ENCODE results near the gene C4orf51.

C4orf51 gene

GRCh38 chr4:145679520-145679919 is 426 bp upstream of the C4orf51 start:
- Histone ChIP-seq H3K9ac (ENCODE audit: low read length) (no peak overlapping the region), H3K4ac (ENCODE audit: low read depth, low read length) (no peak overlapping the region), H4K8ac (ENCODE audit: low read depth, low read length) (no peak overlapping the region), H3K27me3 (ENCODE audit: insufficient read depth, low read length, poor library complexity) (no peaks in the 10 kb centered on the region), H3K79me2 (ENCODE audit: control insufficient read depth, insufficient read depth, low read length) (no peaks in the 10 kb centered on the region), H3K23ac (ENCODE audit: low read length) (no peak overlapping the region), H3K4me1 (ENCODE audit: control insufficient read depth, low read depth, low read length) (peaks cover 2% of the 10 kb centered on the region), H3K4me2 (ENCODE audit: low read length) (no peak overlapping the region), H4K5ac (ENCODE audit: low read length) (no peak overlapping the region), H2BK120ac (ENCODE audit: low read depth, low read length) (no peak overlapping the region), H3K79me1 (ENCODE audit: low read length) (no peaks in the 10 kb centered on the region), H2AK5ac (ENCODE audit: low read length) (no peak overlapping the region), H3K18ac (ENCODE audit: low read length) (no peak overlapping the region), H3K36me3 (ENCODE audit: control insufficient read depth, insufficient read depth, low read length) (no peaks in the 10 kb centered on the region), H2BK15ac (replicated peaks; ENCODE audit: low read depth) (no peak overlapping the region), H3K27ac (ENCODE audit: low read depth, low read length) (no peak overlapping the region), H3K4me3 (ENCODE audit: low read length) (no peak overlapping the region), H3K56ac (ENCODE audit: low read length) (no peak overlapping the region), H2BK5ac (ENCODE audit: low read length) (no peak overlapping the region)
- peak; percentile 32 for DNase-seq
- no CpG with 5 or more reads among the region's 1 CpG for WGBS (ENCODE audit: extremely low coverage, insufficient coverage, low lambda C conversion rate)

GRCh38 chr4:145680902-145681301 is 956 bp downstream of the C4orf51 start:
- Histone ChIP-seq H3K4me3 (ENCODE audit: low read length) (no peak overlapping the region), H2BK120ac (ENCODE audit: low read depth, low read length) (no peak overlapping the region), H3K23ac (ENCODE audit: low read length) (no peak overlapping the region), H2AK5ac (ENCODE audit: low read length) (no peak overlapping the region), H3K36me3 (ENCODE audit: control insufficient read depth, insufficient read depth, low read length) (no peaks in the 10 kb centered on the region), H2BK5ac (ENCODE audit: low read length) (no peak overlapping the region), H3K4me1 (ENCODE audit: control insufficient read depth, low read depth, low read length) (peaks cover 2% of the 10 kb centered on the region), H3K56ac (ENCODE audit: low read length) (no peak overlapping the region), H3K4ac (ENCODE audit: low read depth, low read length) (no peak overlapping the region), H3K4me2 (ENCODE audit: low read length) (no peak overlapping the region), H3K27me3 (ENCODE audit: insufficient read depth, low read length, poor library complexity) (no peaks in the 10 kb centered on the region), H3K79me2 (ENCODE audit: control insufficient read depth, insufficient read depth, low read length) (no peaks in the 10 kb centered on the region), H2BK15ac (replicated peaks; ENCODE audit: low read depth) (peak overlapping the region; percentile 3), H4K8ac (ENCODE audit: low read depth, low read length) (no peak overlapping the region), H3K79me1 (ENCODE audit: low read length) (no peaks in the 10 kb centered on the region), H3K27ac (ENCODE audit: low read depth, low read length) (no peak overlapping the region), H4K5ac (ENCODE audit: low read length) (no peak overlapping the region), H3K18ac (ENCODE audit: low read length) (no peak overlapping the region), H3K9ac (ENCODE audit: low read length) (no peak overlapping the region)
- DNase-seq: no peak
- WGBS (ENCODE audit: extremely low coverage, insufficient coverage, low lambda C conversion rate): no CpG with 5 or more reads among the region's 1 CpG

GRCh38 chr4:145681518-145681917 is 1.6 kb downstream of the C4orf51 start:
- Histone ChIP-seq H3K9ac (ENCODE audit: low read length) (no peak overlapping the region), H2BK15ac (replicated peaks; ENCODE audit: low read depth) (peak overlapping the region; percentile 96), H4K8ac (ENCODE audit: low read depth, low read length) (no peak overlapping the region), H3K79me2 (ENCODE audit: control insufficient read depth, insufficient read depth, low read length) (no peaks in the 10 kb centered on the region), H3K27me3 (ENCODE audit: insufficient read depth, low read length, poor library complexity) (no peaks in the 10 kb centered on the region), H3K4ac (ENCODE audit: low read depth, low read length) (no peak overlapping the region), H3K23ac (ENCODE audit: low read length) (no peak overlapping the region), H3K4me2 (ENCODE audit: low read length) (no peak overlapping the region), H4K5ac (ENCODE audit: low read length) (no peak overlapping the region), H2BK5ac (ENCODE audit: low read length) (no peak overlapping the region), H3K4me3 (ENCODE audit: low read length) (no peak overlapping the region), H3K18ac (ENCODE audit: low read length) (no peak overlapping the region), H3K27ac (ENCODE audit: low read depth, low read length) (no peak overlapping the region), H2AK5ac (ENCODE audit: low read length) (no peak overlapping the region), H3K36me3 (ENCODE audit: control insufficient read depth, insufficient read depth, low read length) (no peaks in the 10 kb centered on the region), H3K4me1 (ENCODE audit: control insufficient read depth, low read depth, low read length) (peaks cover 2% of the 10 kb centered on the region), H2BK120ac (ENCODE audit: low read depth, low read length) (no peak overlapping the region), H3K79me1 (ENCODE audit: low read length) (no peaks in the 10 kb centered on the region), H3K56ac (ENCODE audit: low read length) (no peak overlapping the region)
- no peak for DNase-seq

DNA sequence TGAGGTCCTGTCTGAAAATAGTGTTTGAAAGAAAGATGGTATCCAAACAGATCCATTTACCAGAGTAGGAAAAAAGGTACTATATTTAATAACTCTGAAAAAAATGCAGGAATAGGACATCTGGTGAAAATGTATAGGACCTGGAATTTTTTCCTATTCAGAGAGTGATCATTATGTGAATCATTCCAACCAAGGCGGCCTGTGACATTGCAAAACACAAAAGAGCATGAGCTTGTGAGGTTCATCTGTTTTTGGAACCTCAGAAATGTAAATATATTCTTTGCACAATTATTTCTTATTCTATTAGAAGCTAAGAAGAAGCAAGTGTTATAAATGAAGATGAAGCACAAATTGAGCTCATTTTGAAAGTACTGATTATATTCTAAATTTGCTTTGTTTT is 2.0 kb downstream of the C4orf51 start:
- Histone ChIP-seq H3K4me2 (ENCODE audit: low read length) (no peak overlapping the region), H2BK5ac (ENCODE audit: low read length) (no peak overlapping the region), H3K27ac (ENCODE audit: low read depth, low read length) (no peak overlapping the region), H2BK120ac (ENCODE audit: low read depth, low read length) (no peak overlapping the region), H3K36me3 (ENCODE audit: control insufficient read depth, insufficient read depth, low read length) (no peaks in the 10 kb centered on the region), H3K9ac (ENCODE audit: low read length) (no peak overlapping the region), H3K4me1 (ENCODE audit: control insufficient read depth, low read depth, low read length) (peaks cover 2% of the 10 kb centered on the region), H4K5ac (ENCODE audit: low read length) (no peak overlapping the region), H3K56ac (ENCODE audit: low read length) (no peak overlapping the region), H4K8ac (ENCODE audit: low read depth, low read length) (no peak overlapping the region), H2AK5ac (ENCODE audit: low read length) (no peak overlapping the region), H3K79me1 (ENCODE audit: low read length) (no peaks in the 10 kb centered on the region), H2BK15ac (replicated peaks; ENCODE audit: low read depth) (peak overlapping the region; percentile 96), H3K18ac (ENCODE audit: low read length) (no peak overlapping the region), H3K23ac (ENCODE audit: low read length) (no peak overlapping the region), H3K4me3 (ENCODE audit: low read length) (no peak overlapping the region), H3K79me2 (ENCODE audit: control insufficient read depth, insufficient read depth, low read length) (no peaks in the 10 kb centered on the region), H3K4ac (ENCODE audit: low read depth, low read length) (no peak overlapping the region), H3K27me3 (ENCODE audit: insufficient read depth, low read length, poor library complexity) (no peaks in the 10 kb centered on the region)
- WGBS (ENCODE audit: extremely low coverage, insufficient coverage, low lambda C conversion rate): no CpG with 5 or more reads among the region's 1 CpG
- no peak for DNase-seq

- H3K9ac ChIP-seq (ENCODE audit: low read length): peak overlapping the region; percentile 44
- peak overlapping the region; percentile 36 for H2BK15ac ChIP-seq (replicated peaks; ENCODE audit: low read depth)
- H3K79me2 ChIP-seq (ENCODE audit: control insufficient read depth, insufficient read depth, low read length): no peaks in the 10 kb centered on the region
- no peak overlapping the region for H4K5ac ChIP-seq (ENCODE audit: low read length)
- H3K4me2 ChIP-seq (ENCODE audit: low read length): no peak overlapping the region
- H3K4me1 ChIP-seq (ENCODE audit: control insufficient read depth, low read depth, low read length): peaks cover 5% of the 10 kb centered on the region
- peak overlapping the region; percentile 77 for H3K56ac ChIP-seq (ENCODE audit: low read length)
- H3K4me3 ChIP-seq (ENCODE audit: low read length): no peak overlapping the region
- H3K4ac ChIP-seq (ENCODE audit: low read depth, low read length): peak overlapping the region; percentile 94
- no peak overlapping the region for H2BK120ac ChIP-seq (ENCODE audit: low read depth, low read length)
- H3K27ac ChIP-seq (ENCODE audit: low read depth, low read length): peak overlapping the region; percentile 57
- H3K27me3 ChIP-seq (ENCODE audit: insufficient read depth, low read length, poor library complexity): no peaks in the 10 kb centered on the region
- H3K18ac ChIP-seq (ENCODE audit: low read length): peak overlapping the region; percentile 80
- H3K23ac ChIP-seq (ENCODE audit: low read length): no peak overlapping the region
- WGBS (ENCODE audit: extremely low coverage, insufficient coverage, low lambda C conversion rate): no CpG with 5 or more reads among the region's 2 CpGs
- no peak overlapping the region for H4K8ac ChIP-seq (ENCODE audit: low read depth, low read length)
- H3K79me1 ChIP-seq (ENCODE audit: low read length): no peaks in the 10 kb centered on the region
- peak overlapping the region; percentile 95 for H2BK5ac ChIP-seq (ENCODE audit: low read length)
- H3K36me3 ChIP-seq (ENCODE audit: control insufficient read depth, insufficient read depth, low read length): no peaks in the 10 kb centered on the region
- H2AK5ac ChIP-seq (ENCODE audit: low read length): no peak overlapping the region
- DNase-seq: peak; percentile 91
Measured at GRCh38 chr4:145686991-145687390, 7.0 kb downstream of the C4orf51 start.

GRCh38 chr4:145690610-145691009 is 10.7 kb downstream of the C4orf51 start:
- DNase-seq: no peak
- H3K4ac ChIP-seq (ENCODE audit: low read depth, low read length): no peak overlapping the region

More at GRCh38 chr4:145690610-145691009, 10.7 kb downstream of the C4orf51 start:
- H3K56ac ChIP-seq (ENCODE audit: low read length): no peak overlapping the region
- H3K79me2 ChIP-seq (ENCODE audit: control insufficient read depth, insufficient read depth, low read length): no peaks in the 10 kb centered on the region
- H2AK5ac ChIP-seq (ENCODE audit: low read length): no peak overlapping the region
- no peak overlapping the region for H3K27ac ChIP-seq (ENCODE audit: low read depth, low read length)
- H3K23ac ChIP-seq (ENCODE audit: low read length): no peak overlapping the region
- no peaks in the 10 kb centered on the region for H3K27me3 ChIP-seq (ENCODE audit: insufficient read depth, low read length, poor library complexity)
- H4K5ac ChIP-seq (ENCODE audit: low read length): no peak overlapping the region
- no peak overlapping the region for H3K9ac ChIP-seq (ENCODE audit: low read length)
- no peak overlapping the region for H3K4me3 ChIP-seq (ENCODE audit: low read length)
- H2BK5ac ChIP-seq (ENCODE audit: low read length): no peak overlapping the region
- H2BK120ac ChIP-seq (ENCODE audit: low read depth, low read length): no peak overlapping the region
- no peaks in the 10 kb centered on the region for H3K36me3 ChIP-seq (ENCODE audit: control insufficient read depth, insufficient read depth, low read length)
- no peak overlapping the region for H3K18ac ChIP-seq (ENCODE audit: low read length)
- H4K8ac ChIP-seq (ENCODE audit: low read depth, low read length): no peak overlapping the region
- no CpG with 5 or more reads among the region's 3 CpGs for WGBS (ENCODE audit: extremely low coverage, insufficient coverage, low lambda C conversion rate)
- H3K79me1 ChIP-seq (ENCODE audit: low read length): no peaks in the 10 kb centered on the region
- H3K4me1 ChIP-seq (ENCODE audit: control insufficient read depth, low read depth, low read length): peaks cover 5% of the 10 kb centered on the region
- H2BK15ac ChIP-seq (replicated peaks; ENCODE audit: low read depth): no peak overlapping the region
- no peak overlapping the region for H3K4me2 ChIP-seq (ENCODE audit: low read length)

All from mesendoderm (in vitro differentiated cells).